Adrenal gland (tissue), 12 donors: ENCODE results near the gene PMEPA1. TPM values are rescaled to one million over a fixed set of nuclear protein-coding genes. Genes with fewer than 3 reads are reported as not detected.

ENCODE experiments used
- DNase-seq, 7 donors: peaks; one replicate each; pipeline ENCODE4 v3.0.0-alpha.2; 2019 to 2020
- H3K27ac ChIP-seq, 5 donors: fragments of 200-600 bp; sonication (generic) in 4 of 5; 1 replicate in 3 of 5; 2 replicates in 2 of 5; pipeline versions ENCODE4 v1.5.1 to v1.8.0; 2016 to 2020; ENCODE audit warnings: mild to moderate bottlenecking in 1 of 5
- H3K27me3 ChIP-seq: fragments of 200-600 bp; 2 replicates; pipeline ENCODE4 v1.8.0; 2021
- H3K36me3 ChIP-seq, 2 donors: fragments of 200-600 bp; replicated peaks in 1 of 2; 1 replicate in 1 of 2; 2 replicates in 1 of 2; pipeline versions ENCODE4 v1.5.1 to v1.8.0; 2018 to 2022
- H3K4me1 ChIP-seq, 2 donors: fragments of 200-600 bp; replicated peaks in 1 of 2; 1 replicate in 1 of 2; 2 replicates in 1 of 2; pipeline versions ENCODE4 v1.5.1 to v1.8.0; 2018 to 2021
- H3K4me3 ChIP-seq, 4 donors: fragments of 200-600 bp; sonication (generic) in 3 of 4; one replicate each; pipeline ENCODE4 v1.5.1; 2016 to 2018
- H3K9me3 ChIP-seq, 3 donors: fragments of 200-600 bp; sonication (generic) in 1 of 3; replicated peaks in 1 of 3; 1 replicate in 2 of 3; 2 replicates in 1 of 3; pipeline versions ENCODE4 v1.5.1 to v1.8.0; 2016 to 2021
- POLR2A ChIP-seq, 2 donors: fragments of 450-650 bp; IDR thresholded peaks; one replicate each; pipeline ENCODE4 v1.6.1; 2017; ENCODE audit warnings: antibody characterized with exemption in 2 of 2, mild to moderate bottlenecking in 2 of 2, moderate library complexity in 1 of 2
- WGBS, 4 donors: extraction: QIAGEN DNeasy Blood & Tissue Kit in 2 of 4; methylation state at CpG; one replicate each; pipeline versions ENCODE4 v1.1.5 to v1.1.7; 2013 to 2017; 5-methylcytosine and 5-hydroxymethylcytosine counted together
- intact Hi-C, 2 donors: fragments of 100-400 bp; cut with DNase I; formaldehyde crosslinking; loops; one replicate each; pipeline versions ENCODE4 v1.14.1 to v1.15.0; 2022 to 2023
- polyA plus RNA-seq, 3 donors: library from polyadenylated mRNA; stranded (reverse); fragments of 200-250 nt in 2 of 3; fragments of 350-450 nt in 1 of 3; fragmentation: Illumina TruSeq in 1 of 3; extraction: RNeasy Lipid Tissue Mini Kit (QIAGEN cat#74804) in 1 of 3; gene quantifications; one replicate each; pipeline ENCODE4 v1.2.3, GENCODE V29; 2013 to 2014
- total RNA-seq, 9 donors: library from RNA; depleted of rRNA in 4 of 9; stranded (reverse); fragments of >200 nt in 4 of 9; fragments of 120-200 nt in 1 of 9; fragmentation: NEBNext Ultra II Directional in 1 of 9; extraction: Animal tissue kit (Norgen Biotek cat#: 25700) in 1 of 9; gene quantifications; one replicate each; pipeline versions ENCODE4 v1.1.0 to v1.2.4, GENCODE V29; 2013 to 2023
- TF ChIP-seq, protein P1 (sequence below), 6 experiments: fragments of 450-650 bp in 4 of 6; fragments of 200-600 bp in 2 of 6; sonication (generic) in 1 of 6; IDR thresholded peaks; 1 replicate in 5 of 6; 2 replicates in 1 of 6; pipeline versions ENCODE4 v1.5.1 to v1.8.0; 2016 to 2021; ENCODE audit warnings: antibody characterized with exemption in 6 of 6, mild to moderate bottlenecking in 2 of 6, moderate library complexity in 1 of 6
- donor health status: healthy with polysubstance abuse.
- donor health status: Bipolar disorder and iron deficiency.
- donor health status: DM: yes; HTN: yes; CAD: no.
- donor health status: DM: no; HTN: no; CAD: no.
- donor health status: DM: no; HTN: no; CAD: no.
- donor health status: DM: yes; HTN: yes; CAD: no.

The PMEPA1 gene
- total and polyA plus RNA-seq, 12 donors: 1.2 to 36.0 (median 10.0) TPM

DNA sequence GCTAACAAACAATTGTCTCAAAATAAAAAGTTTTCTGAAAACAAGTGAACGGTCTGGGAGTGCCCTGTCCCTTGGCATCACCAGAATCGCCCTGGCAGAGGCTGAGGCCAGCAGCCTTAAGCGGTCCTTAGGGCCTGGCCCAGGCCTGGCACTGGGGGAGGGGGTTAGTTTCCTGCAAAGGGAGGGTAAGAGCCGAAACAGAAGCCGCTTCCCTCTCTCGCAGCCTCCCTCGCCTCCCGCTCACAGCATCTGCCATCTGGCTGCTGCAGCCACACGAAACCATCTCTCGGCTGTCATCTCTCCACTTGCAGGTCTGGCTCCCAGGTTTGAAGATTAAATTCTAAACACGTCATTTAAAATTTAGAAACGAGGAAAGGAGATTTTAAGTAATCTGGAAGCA lies 31.5 kb downstream of the PMEPA1 start:
- H3K4me1 ChIP-seq: peaks cover 0 to 18% of the 10 kb centered on the region in 2 donors
- no peak overlapping the region for H3K27ac ChIP-seq
- WGBS, 4 donors: 64 to 75% (median 73%) methylated on average over 12 of the region's 12 CpGs
- H3K4me3 ChIP-seq: no peak overlapping the region
- intact Hi-C loops: no loop called here
- TF ChIP-seq POLR2A (IDR thresholded peaks at IDR 0.05): no peak
- H3K36me3 ChIP-seq: no peaks in the 10 kb centered on the region
- H3K27me3 ChIP-seq: no peaks in the 10 kb centered on the region
- DNase-seq: no peak
- no peaks in the 10 kb centered on the region for H3K9me3 ChIP-seq

DNA sequence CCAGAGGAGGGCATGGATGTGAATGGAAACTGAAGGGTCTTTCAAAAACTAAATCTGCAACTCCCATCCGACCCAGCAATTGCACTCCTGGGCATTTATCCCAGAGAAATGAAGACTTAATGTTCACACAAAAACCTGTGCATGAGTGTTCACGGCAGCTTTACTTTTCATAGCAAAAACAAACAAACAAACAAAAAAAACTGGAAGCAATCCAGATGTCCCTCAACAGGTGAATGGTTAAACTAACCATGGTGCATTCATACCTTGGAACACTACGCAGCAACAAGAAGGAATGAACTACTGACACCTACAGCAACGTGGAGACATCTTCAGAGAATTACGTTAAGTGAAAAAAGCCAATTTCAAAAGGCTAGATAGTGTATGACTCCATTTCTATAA lies 32.2 kb downstream of the PMEPA1 start:
- 79 to 83% (median 79%) methylated on average over 5 of the region's 5 CpGs for WGBS, 4 donors
- no peak for TF ChIP-seq POLR2A (IDR thresholded peaks at IDR 0.05)
- TF ChIP-seq, protein P1, sequence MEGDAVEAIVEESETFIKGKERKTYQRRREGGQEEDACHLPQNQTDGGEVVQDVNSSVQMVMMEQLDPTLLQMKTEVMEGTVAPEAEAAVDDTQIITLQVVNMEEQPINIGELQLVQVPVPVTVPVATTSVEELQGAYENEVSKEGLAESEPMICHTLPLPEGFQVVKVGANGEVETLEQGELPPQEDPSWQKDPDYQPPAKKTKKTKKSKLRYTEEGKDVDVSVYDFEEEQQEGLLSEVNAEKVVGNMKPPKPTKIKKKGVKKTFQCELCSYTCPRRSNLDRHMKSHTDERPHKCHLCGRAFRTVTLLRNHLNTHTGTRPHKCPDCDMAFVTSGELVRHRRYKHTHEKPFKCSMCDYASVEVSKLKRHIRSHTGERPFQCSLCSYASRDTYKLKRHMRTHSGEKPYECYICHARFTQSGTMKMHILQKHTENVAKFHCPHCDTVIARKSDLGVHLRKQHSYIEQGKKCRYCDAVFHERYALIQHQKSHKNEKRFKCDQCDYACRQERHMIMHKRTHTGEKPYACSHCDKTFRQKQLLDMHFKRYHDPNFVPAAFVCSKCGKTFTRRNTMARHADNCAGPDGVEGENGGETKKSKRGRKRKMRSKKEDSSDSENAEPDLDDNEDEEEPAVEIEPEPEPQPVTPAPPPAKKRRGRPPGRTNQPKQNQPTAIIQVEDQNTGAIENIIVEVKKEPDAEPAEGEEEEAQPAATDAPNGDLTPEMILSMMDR (IDR thresholded peaks at IDR 0.05): no peak
- intact Hi-C loops: no loop called here
- Histone ChIP-seq H3K27me3 (no peaks in the 10 kb centered on the region), H3K4me3 (no peak overlapping the region), H3K9me3 (no peaks in the 10 kb centered on the region), H3K27ac (no peak overlapping the region), H3K36me3 (no peaks in the 10 kb centered on the region), H3K4me1 (peaks cover 0 to 23% of the 10 kb centered on the region in 2 donors)
- DNase-seq: no peak

DNA sequence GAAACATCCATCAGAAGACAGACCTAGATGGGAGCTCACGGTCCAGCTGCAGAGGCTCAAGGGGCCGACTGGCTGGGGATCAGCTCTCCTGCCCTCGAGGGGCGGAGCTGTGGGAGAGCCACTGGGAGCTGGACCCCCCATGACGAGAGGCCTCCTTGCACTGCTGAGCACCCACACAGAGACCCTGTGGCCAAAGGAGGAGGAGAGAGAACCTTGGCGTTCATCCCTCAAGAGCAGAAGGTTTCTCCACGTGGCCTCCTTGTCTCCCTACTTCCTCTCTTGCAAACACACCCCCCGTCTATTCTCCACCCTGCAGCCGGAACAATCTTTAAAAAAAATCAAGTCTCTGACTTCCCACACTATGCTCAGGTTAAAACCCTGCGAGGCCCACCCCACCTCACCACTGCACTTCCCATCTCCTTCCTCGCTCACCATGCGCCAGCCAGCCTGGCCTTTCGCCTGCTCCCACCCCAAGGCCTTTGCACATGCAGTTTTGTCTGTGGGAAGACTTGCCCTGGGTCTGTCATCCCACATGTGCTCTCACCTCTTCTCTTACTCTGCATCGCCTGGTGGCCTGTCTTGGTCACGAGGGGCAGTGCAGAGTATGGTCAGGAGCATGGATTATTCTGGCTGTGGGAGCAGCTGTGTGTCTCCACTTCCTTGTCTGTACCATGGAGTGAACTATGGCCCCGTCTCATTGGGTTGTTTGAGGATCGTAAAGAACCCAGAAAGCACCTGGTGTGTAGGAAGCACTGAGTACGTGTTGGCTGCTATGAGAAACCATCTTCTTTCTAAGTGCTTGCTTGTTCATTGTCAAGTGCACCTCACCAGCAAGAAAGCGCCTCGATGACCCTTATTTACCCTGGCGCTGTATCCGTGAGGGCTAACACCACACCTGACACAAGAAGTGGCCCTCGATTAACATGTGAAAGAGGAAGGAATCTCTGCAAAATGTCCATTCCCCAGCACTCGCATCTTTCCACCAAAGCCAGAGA lies 32.9 kb downstream of the PMEPA1 start:
- DNase-seq: no peak
- no peak overlapping the region for H3K4me3 ChIP-seq

DNA sequence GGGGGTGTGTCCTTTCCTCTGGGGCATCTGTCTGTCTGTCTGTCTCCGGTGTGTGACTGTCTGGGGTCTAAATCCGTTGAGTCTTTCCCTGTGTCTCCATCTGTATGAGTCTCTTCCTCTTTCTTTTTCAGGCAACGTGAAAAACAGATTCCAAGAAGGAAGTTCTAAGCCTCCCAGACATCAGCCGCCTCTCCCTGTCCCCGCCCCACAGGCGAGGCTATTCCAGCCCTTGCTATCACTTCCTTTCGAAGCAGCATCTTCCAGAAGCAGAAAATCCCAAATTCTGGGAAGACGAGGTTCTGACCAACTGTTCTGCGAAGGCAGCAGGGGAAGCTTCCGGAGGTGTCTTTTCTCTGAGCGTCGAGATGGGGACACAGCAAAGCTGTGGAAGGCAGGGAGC lies 34.0 kb downstream of the PMEPA1 start:
- Histone ChIP-seq H3K4me3 (no peak overlapping the region), H3K27me3 (no peaks in the 10 kb centered on the region), H3K36me3 (no peaks in the 10 kb centered on the region), H3K4me1 (peaks cover 0 to 26% of the 10 kb centered on the region in 2 donors), H3K27ac (no peak overlapping the region), H3K9me3 (no peaks in the 10 kb centered on the region)
- 51 to 76% (median 62%) methylated on average over 9 to 12 of the region's 12 CpGs for WGBS, 4 donors
- DNase-seq: no peak
- intact Hi-C loops: no loop called here
- no peak for TF ChIP-seq POLR2A (IDR thresholded peaks at IDR 0.05)
- TF ChIP-seq, protein P1 (IDR thresholded peaks at IDR 0.05): no peak

More for the DNA sequence above, 32.9 kb downstream of the PMEPA1 start:
- intact Hi-C loops: no loop called here
- H3K4me1 ChIP-seq: peaks cover 0 to 26% of the 10 kb centered on the region in 2 donors
- no peaks in the 10 kb centered on the region for H3K36me3 ChIP-seq
- no peaks in the 10 kb centered on the region for H3K9me3 ChIP-seq
- WGBS, 4 donors: 69 to 80% (median 73%) methylated on average over 24 of the region's 24 CpGs
- no peak for TF ChIP-seq POLR2A (IDR thresholded peaks at IDR 0.05)
- TF ChIP-seq, protein P1 (IDR thresholded peaks at IDR 0.05): no peak
- H3K27ac ChIP-seq: no peak overlapping the region
- H3K27me3 ChIP-seq: no peaks in the 10 kb centered on the region
